ENCODE measurements around the gene POGK.
A peak's percentile ranks its signal among the peaks of the same experiment; 100 is the strongest.
"Not testable (repeated sequence)": the region's sequence is repeated elsewhere in the genome, so short reads cannot be mapped to it uniquely, and the experiment has no call there.

Gene POGK

GRCh38 chr1:166875734-166876539, 36.7 kb downstream of the POGK start, which contains the start of gene TADA1:
TADA1 (minus strand) TSS chr1:166876264; CDS start chr1:166876233, 31 bp downstream.
- TF ChIP-seq Cebpa-rat (IDR thresholded peaks at IDR 0.05): no peak
- H3K4me1 ChIP-seq: peaks cover 30% of the 10 kb centered on the region
- H3K9me3 ChIP-seq: peaks cover 4% of the 10 kb centered on the region
- peak within 1 kb of the TSS; percentile 91 for H3K27ac ChIP-seq
- peak within 1 kb of the TSS; percentile 91 for H3K9ac ChIP-seq
- H3K36me3 ChIP-seq: peaks cover 19% of the 10 kb centered on the region
- peak within 1 kb of the TSS; percentile 83 for H3K4me3 ChIP-seq
- H4K20me1 ChIP-seq: peaks cover 45% of the 10 kb centered on the region
- H3K4me2 ChIP-seq: peak within 1 kb of the TSS; percentile 85
- no peaks in the 10 kb centered on the region for H3K27me3 ChIP-seq

DNA sequence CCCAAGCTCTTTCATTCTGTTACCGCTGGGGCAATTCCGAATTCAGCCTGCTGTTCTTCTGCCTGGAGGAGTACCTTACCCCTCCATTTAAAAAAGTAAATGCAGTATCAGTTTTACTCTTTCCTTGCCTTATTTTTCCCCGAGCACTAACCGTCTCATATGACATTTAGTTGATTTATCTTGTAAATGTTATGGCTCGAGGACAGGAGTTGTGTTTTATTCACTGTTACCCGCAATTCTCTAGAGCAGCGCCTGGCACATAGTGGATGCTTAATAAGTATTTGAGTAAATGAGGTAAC, 37.2 kb downstream of the POGK start:
- Histone ChIP-seq H3K9ac (peak overlapping the region; percentile 27; the same call in 1 of the 2 replicates), H3K36me3 (peaks cover 16% of the 10 kb centered on the region), H3K4me3 (peak overlapping the region; percentile 83), H3K9me3 (peaks cover 4% of the 10 kb centered on the region), H4K20me1 (peaks cover 40% of the 10 kb centered on the region), H3K27me3 (no peaks in the 10 kb centered on the region), H3K4me2 (peak overlapping the region; percentile 69), H3K4me1 (peaks cover 30% of the 10 kb centered on the region), H3K27ac (no peak overlapping the region)
- TF ChIP-seq Cebpa-rat (IDR thresholded peaks at IDR 0.05): no peak

GRCh38 chr1:166878173-166878917, 39.1 kb downstream of the POGK start:
- H3K36me3 ChIP-seq, H3K4me3 ChIP-seq, H3K27ac ChIP-seq, H3K9ac ChIP-seq, H3K27me3 ChIP-seq, H3K4me2 ChIP-seq, H3K9me3 ChIP-seq: not testable (repeated sequence)
- Histone ChIP-seq H4K20me1 (peaks cover 21% of the 10 kb centered on the region), H3K4me1 (peaks cover 30% of the 10 kb centered on the region)

GRCh38 chr1:166882893-166883292, 43.6 kb downstream of the POGK start:
- no peak for TF ChIP-seq Cebpa-rat (IDR thresholded peaks at IDR 0.05)
- H4K20me1 ChIP-seq: no peaks in the 10 kb centered on the region
- H3K4me1 ChIP-seq: peaks cover 8% of the 10 kb centered on the region
- no peak overlapping the region for H3K9ac ChIP-seq
- H3K36me3 ChIP-seq: no peaks in the 10 kb centered on the region
- no peaks in the 10 kb centered on the region for H3K27me3 ChIP-seq
- H3K4me3 ChIP-seq: no peak overlapping the region
- peaks cover 8% of the 10 kb centered on the region for H3K9me3 ChIP-seq
- H3K27ac ChIP-seq: no peak overlapping the region
- H3K4me2 ChIP-seq: no peak overlapping the region

DNA sequence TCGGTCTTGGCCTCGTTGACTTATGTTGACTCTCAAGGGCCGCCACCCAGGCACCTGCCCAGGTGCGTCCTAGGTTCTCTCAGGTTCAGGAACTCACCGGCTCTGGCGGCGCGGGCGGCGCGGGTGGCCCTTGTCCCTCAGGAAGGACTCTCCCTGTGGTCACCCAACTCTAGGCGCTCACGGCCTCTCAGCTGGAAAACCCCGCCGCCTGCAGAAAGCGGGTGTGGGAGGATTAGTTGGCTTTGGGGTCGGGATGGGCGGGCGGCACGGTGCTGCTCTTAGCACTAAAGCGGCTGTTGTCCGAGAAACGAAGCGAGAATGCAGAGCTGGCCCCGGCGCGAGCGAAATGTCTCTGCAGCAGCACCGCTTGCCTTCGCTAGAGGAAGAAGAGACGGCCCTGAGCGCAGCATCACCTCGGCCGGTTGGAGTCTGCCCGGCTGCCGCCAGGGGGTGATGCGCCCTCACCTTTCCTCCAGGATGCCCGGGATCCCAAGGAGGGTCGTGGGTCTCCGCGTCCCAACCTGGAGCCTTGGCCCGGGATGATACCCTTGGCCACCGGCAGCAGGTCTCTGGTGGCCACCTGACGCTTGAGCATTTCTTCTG, 44.9 kb downstream of the POGK start:
- no peaks in the 10 kb centered on the region for H3K27me3 ChIP-seq
- H3K4me1 ChIP-seq: peaks cover 8% of the 10 kb centered on the region
- TF ChIP-seq Cebpa-rat (IDR thresholded peaks at IDR 0.05): no peak
- H3K9me3 ChIP-seq: peaks cover 4% of the 10 kb centered on the region; the same call in 1 of the 2 replicates
- H4K20me1 ChIP-seq: no peaks in the 10 kb centered on the region
- H3K27ac ChIP-seq: no peak overlapping the region
- H3K4me3 ChIP-seq: no peak overlapping the region
- H3K36me3 ChIP-seq: no peaks in the 10 kb centered on the region
- no peak overlapping the region for H3K4me2 ChIP-seq
- no peak overlapping the region for H3K9ac ChIP-seq

DNA sequence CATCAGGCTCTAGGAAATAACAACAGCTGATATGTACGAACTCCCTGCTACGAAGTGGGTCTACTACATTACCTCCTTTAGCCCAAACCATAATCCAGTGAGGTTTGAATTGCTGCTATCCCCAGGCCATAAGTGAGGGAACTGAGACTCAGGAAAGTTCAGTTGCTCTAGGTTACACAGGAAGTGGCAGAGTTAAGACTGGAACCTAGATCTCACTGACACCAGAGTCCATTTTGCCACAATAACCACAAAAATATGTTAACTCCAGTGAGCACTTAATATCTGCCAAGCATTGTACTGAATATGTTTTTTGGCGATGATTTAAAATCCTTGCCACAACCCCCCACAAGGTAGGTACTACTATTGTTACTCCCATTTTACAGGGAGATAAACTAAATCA, 45.7 kb downstream of the POGK start:
- Histone ChIP-seq H3K27me3 (no peaks in the 10 kb centered on the region), H3K36me3 (no peaks in the 10 kb centered on the region), H3K4me1 (peaks cover 8% of the 10 kb centered on the region), H3K9me3 (peaks cover 4% of the 10 kb centered on the region; the same call in 1 of the 2 replicates), H4K20me1 (no peaks in the 10 kb centered on the region), H3K27ac (no peak overlapping the region), H3K9ac (no peak overlapping the region), H3K4me2 (0 out of 2 replicates have a peak overlapping the region, but pooled peaks have one; percentile 17), H3K4me3 (no peak overlapping the region)
- no peak for TF ChIP-seq Cebpa-rat (IDR thresholded peaks at IDR 0.05)

DNA sequence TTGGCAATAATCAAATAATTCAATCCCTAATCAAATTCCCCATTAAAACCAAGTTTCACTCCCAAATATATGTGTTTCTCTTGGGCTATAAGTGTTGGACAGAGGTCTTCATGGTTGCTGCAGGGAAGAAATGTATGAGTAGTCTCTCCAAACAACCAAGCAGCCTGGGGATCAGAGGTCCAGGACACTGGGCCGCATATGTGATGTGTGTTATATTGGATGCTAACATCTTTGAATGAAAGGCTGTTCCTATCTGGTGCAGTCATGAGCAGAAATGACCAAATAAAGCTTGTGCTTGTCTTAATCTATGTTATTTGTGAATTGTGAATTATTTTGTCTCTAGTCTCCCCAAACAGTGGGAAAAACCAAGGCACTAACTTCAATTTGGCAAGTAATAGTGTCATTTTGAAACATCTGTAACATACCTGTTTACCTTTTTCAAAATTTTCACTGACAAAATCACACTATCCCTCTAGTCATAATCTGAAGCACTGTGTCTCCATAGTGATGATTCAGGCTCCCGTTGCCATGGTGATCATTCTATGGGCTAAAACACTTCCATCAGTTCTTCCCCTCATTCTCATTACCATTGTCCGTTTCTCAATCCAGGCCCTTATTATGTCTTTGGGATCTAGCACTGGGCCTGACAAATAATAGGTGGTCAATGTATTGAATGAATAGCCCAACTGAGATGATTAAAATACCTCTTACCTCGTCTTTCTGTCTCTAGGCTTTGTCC, 49.3 kb downstream of the POGK start:
- Histone ChIP-seq H3K4me1 (peaks cover 8% of the 10 kb centered on the region), H3K27ac (no peak overlapping the region), H3K4me2 (no peak overlapping the region), H3K4me3 (no peak overlapping the region), H3K9ac (no peak overlapping the region), H3K27me3 (no peaks in the 10 kb centered on the region), H4K20me1 (no peaks in the 10 kb centered on the region), H3K36me3 (no peaks in the 10 kb centered on the region), H3K9me3 (peaks cover 4% of the 10 kb centered on the region; the same call in 1 of the 2 replicates)
- TF ChIP-seq Cebpa-rat (IDR thresholded peaks at IDR 0.05): no peak

GRCh38 chr1:166889776-166890175, 50.5 kb downstream of the POGK start:
- Histone ChIP-seq H3K27me3 (no peaks in the 10 kb centered on the region), H3K9me3 (no peaks in the 10 kb centered on the region), H3K36me3 (no peaks in the 10 kb centered on the region), H3K4me1 (peaks cover 5% of the 10 kb centered on the region), H3K27ac (no peak overlapping the region), H4K20me1 (no peaks in the 10 kb centered on the region), H3K4me3 (no peak overlapping the region), H3K9ac (no peak overlapping the region), H3K4me2 (no peak overlapping the region)
- no peak for TF ChIP-seq Cebpa-rat (IDR thresholded peaks at IDR 0.05)

DNA sequence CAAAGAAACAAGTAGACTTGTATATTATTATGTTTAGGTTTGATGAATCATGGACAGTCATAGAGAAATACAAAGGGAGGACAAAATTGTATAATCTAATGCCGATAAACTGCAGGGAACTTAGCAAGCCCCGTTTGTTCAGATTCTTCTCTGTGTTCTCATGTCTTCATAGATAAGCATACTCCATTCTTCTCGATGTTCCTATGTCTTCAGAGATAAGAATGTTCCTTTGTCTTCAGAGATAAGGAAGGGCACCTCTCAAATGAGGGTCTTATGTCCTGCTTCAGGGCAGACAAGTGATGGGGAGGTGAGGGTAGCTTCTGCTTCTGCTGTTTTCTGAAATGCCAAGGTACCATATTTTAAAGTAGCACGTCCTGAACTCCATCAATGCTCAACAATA, 56.5 kb downstream of the POGK start:
- no peak overlapping the region for H3K27ac ChIP-seq

More for the DNA sequence above, 56.5 kb downstream of the POGK start:
- no peaks in the 10 kb centered on the region for H3K36me3 ChIP-seq
- no peak overlapping the region for H3K4me3 ChIP-seq
- peaks cover 3% of the 10 kb centered on the region for H3K4me1 ChIP-seq
- H3K4me2 ChIP-seq: no peak overlapping the region
- peaks cover 15% of the 10 kb centered on the region for H3K9me3 ChIP-seq
- H4K20me1 ChIP-seq: no peaks in the 10 kb centered on the region
- no peak overlapping the region for H3K9ac ChIP-seq
- TF ChIP-seq Cebpa-rat (IDR thresholded peaks at IDR 0.05): no peak
- H3K27me3 ChIP-seq: no peaks in the 10 kb centered on the region
